NCI-H1436 (cell line): Measurements from ENCODE around the gene FAM131B.
"Not testable (repeated sequence)": the region's sequence is repeated elsewhere in the genome, so short reads cannot be mapped to it uniquely, and the experiment has no call there.

Source experiments
- DNase-seq: peaks from one replicate; lab custom pipeline; 2025; lab: John Stamatoyannopoulos, UW

Gene FAM131B

GRCh38 chr7:143395187-143396149 is 33.0 kb upstream of the FAM131B start:
- no peak for DNase-seq

GRCh38 chr7:143394777-143395176 is 32.3 kb upstream of the FAM131B start:
- no peak for DNase-seq

- DNase-seq = no peak
These were observed 31.6 kb upstream of the FAM131B start for GRCh38 chr7:143394068-143394467.

GRCh38 chr7:143393267-143394041 is 30.9 kb upstream of the FAM131B start:
- DNase-seq = no peak

- no peak for DNase-seq
These were observed 30.4 kb upstream of the FAM131B start for GRCh38 chr7:143392875-143393266.

GRCh38 chr7:143392427-143392826 is 29.9 kb upstream of the FAM131B start:
- DNase-seq = not testable (repeated sequence)

- DNase-seq = no peak
These were observed 29.2 kb upstream of the FAM131B start for GRCh38 chr7:143391462-143392404.

GRCh38 chr7:143390773-143391317 is 28.3 kb upstream of the FAM131B start:
- DNase-seq = no peak

GRCh38 chr7:143390104-143390772 is 27.7 kb upstream of the FAM131B start:
- no peak for DNase-seq

GRCh38 chr7:143389316-143390103 is 27.0 kb upstream of the FAM131B start:
- DNase-seq = no peak

GRCh38 chr7:143388491-143389101 is 26.1 kb upstream of the FAM131B start:
- no peak for DNase-seq

- no peak for DNase-seq
These were observed 25.5 kb upstream of the FAM131B start for GRCh38 chr7:143388051-143388450.

- no peak for DNase-seq
These were observed 24.9 kb upstream of the FAM131B start for GRCh38 chr7:143387156-143387975.

GRCh38 chr7:143385891-143386781 is 23.6 kb upstream of the FAM131B start:
- DNase-seq = no peak

- no peak for DNase-seq
These were observed 22.4 kb upstream of the FAM131B start for GRCh38 chr7:143384661-143385631.

- no peak for DNase-seq
These were observed 21.6 kb upstream of the FAM131B start for GRCh38 chr7:143384148-143384547.

GRCh38 chr7:143383642-143383957 is 21.1 kb upstream of the FAM131B start:
- no peak for DNase-seq
